ENCODE results near the gene TMEM150C.

TMEM150C gene

GRCh38 chr4:82436780-82437179 lies 125.0 kb downstream of the TMEM150C start:
- Histone ChIP-seq H3K9me3 (ENCODE audit: severe bottlenecking) (no peaks in the 10 kb centered on the region), H3K36me3 (peaks cover 72% of the 10 kb centered on the region), H3K4me3 (ENCODE audit: low read depth, low read length) (no peak overlapping the region), H3K27ac (no peak overlapping the region), H3K27me3 (ENCODE audit: insufficient read depth, low read depth, severe bottlenecking) (no peaks in the 10 kb centered on the region)
- DNase-seq, result no peak
- no peak for TF ChIP-seq CTCF (IDR thresholded peaks at IDR 0.05; ENCODE audit: low read depth, low read length)

GRCh38 chr4:82436130-82436529 lies 125.7 kb downstream of the TMEM150C start:
- no peak overlapping the region for H3K4me3 ChIP-seq (ENCODE audit: low read depth, low read length)

GRCh38 chr4:82434949-82435348 lies 126.8 kb downstream of the TMEM150C start:
- no peak for TF ChIP-seq CTCF (IDR thresholded peaks at IDR 0.05; ENCODE audit: low read depth, low read length)
- peaks cover 68% of the 10 kb centered on the region for H3K36me3 ChIP-seq
- H3K9me3 ChIP-seq (ENCODE audit: severe bottlenecking), result no peaks in the 10 kb centered on the region
- no peak overlapping the region for H3K4me3 ChIP-seq (ENCODE audit: low read depth, low read length)
- H3K27me3 ChIP-seq (ENCODE audit: insufficient read depth, low read depth, severe bottlenecking), result no peaks in the 10 kb centered on the region
- no peak overlapping the region for H3K27ac ChIP-seq
- DNase-seq, result no peak

More at GRCh38 chr4:82436130-82436529, 125.7 kb downstream of the TMEM150C start:
- no peak for DNase-seq
- Histone ChIP-seq H3K27ac (no peak overlapping the region), H3K9me3 (ENCODE audit: severe bottlenecking) (no peaks in the 10 kb centered on the region), H3K36me3 (peaks cover 72% of the 10 kb centered on the region), H3K27me3 (ENCODE audit: insufficient read depth, low read depth, severe bottlenecking) (no peaks in the 10 kb centered on the region)
- no peak for TF ChIP-seq CTCF (IDR thresholded peaks at IDR 0.05; ENCODE audit: low read depth, low read length)

GRCh38 chr4:82433791-82434190 lies 128.0 kb downstream of the TMEM150C start:
- no peaks in the 10 kb centered on the region for H3K9me3 ChIP-seq (ENCODE audit: severe bottlenecking)
- no peak for DNase-seq

More at GRCh38 chr4:82433791-82434190, 128.0 kb downstream of the TMEM150C start:
- peaks cover 67% of the 10 kb centered on the region for H3K36me3 ChIP-seq
- H3K4me3 ChIP-seq (ENCODE audit: low read depth, low read length), result no peak overlapping the region
- H3K27ac ChIP-seq, result no peak overlapping the region
- TF ChIP-seq CTCF (IDR thresholded peaks at IDR 0.05; ENCODE audit: low read depth, low read length), result no peak
- no peaks in the 10 kb centered on the region for H3K27me3 ChIP-seq (ENCODE audit: insufficient read depth, low read depth, severe bottlenecking)

Data from WERI-Rb-1 (cell line).